GM23248 (cell line): ENCODE results near the gene HELLS.

ENCODE experiments used
- EZH2 ChIP-seq: fragments of 200-600 bp; sonication (generic); IDR thresholded peaks from 2 replicates; pipeline ENCODE4 v1.6.1; 2018; ENCODE audit warnings: antibody characterized with exemption, mild to moderate bottlenecking; ENCODE audit not compliant: insufficient read depth, poor library complexity, severe bottlenecking
- EZH2phosphoT487 ChIP-seq: fragments of 200-600 bp; sonication (generic); IDR thresholded peaks from 2 replicates; pipeline ENCODE4 v1.6.1; 2018; ENCODE audit warnings: antibody characterized with exemption, moderate library complexity, mild to moderate bottlenecking, low read depth; ENCODE audit not compliant: insufficient read depth

DNA sequence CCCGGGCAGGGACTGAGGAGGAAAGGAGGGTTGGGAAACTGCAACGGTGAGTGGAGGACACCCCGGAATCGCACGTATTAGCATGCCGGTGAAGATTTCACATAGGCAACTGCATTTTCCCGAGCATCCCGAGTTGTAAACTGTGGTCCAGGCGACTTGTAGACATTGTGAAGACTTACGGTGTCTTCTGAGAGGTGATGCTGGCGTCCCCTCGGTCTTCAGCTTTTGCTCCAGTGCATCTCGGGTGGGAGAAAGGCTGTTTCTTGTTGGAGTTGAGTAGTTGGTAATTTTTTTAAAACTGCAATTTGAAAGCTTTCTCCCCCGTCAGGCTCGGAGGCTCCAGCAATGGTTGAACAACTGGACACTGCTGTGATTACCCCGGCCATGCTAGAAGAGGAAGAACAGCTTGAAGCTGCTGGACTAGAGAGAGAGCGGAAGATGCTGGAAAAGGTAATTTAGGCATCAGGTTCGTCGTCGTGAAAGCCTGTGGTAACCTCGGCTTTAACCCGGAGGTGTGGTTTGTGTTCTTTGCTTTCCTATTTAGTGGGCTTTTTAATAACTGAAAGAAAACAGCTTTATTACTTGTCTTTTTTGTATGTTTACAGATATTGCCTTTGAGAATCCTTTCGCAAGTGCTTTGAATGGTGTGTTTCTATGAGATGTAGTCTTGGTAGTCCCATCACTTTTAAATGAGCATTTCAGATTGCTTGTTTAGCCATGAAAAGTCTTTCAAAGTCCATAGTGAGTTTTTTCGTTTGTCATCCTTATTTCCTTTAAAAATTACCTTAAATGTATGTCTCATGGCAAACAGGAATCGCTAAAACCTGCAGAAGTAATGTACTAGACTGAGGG lies 687 bp downstream of the HELLS start:
- TF ChIP-seq EZH2 (no peak), EZH2phosphoT487 (no peak)
